ENCODE measurements around the gene XPR1.

GRCh38 chr1:180937624-180938225, 305.9 kb downstream of the XPR1 start:
- TF ChIP-seq POLR2A (IDR thresholded peaks at IDR 0.05; ENCODE audit: extremely low read depth, insufficient read length) (no peak), MYC (IDR thresholded peaks at IDR 0.05; ENCODE audit: low read depth, low read length) (no peak)
- TF ChIP-seq, protein P1, sequence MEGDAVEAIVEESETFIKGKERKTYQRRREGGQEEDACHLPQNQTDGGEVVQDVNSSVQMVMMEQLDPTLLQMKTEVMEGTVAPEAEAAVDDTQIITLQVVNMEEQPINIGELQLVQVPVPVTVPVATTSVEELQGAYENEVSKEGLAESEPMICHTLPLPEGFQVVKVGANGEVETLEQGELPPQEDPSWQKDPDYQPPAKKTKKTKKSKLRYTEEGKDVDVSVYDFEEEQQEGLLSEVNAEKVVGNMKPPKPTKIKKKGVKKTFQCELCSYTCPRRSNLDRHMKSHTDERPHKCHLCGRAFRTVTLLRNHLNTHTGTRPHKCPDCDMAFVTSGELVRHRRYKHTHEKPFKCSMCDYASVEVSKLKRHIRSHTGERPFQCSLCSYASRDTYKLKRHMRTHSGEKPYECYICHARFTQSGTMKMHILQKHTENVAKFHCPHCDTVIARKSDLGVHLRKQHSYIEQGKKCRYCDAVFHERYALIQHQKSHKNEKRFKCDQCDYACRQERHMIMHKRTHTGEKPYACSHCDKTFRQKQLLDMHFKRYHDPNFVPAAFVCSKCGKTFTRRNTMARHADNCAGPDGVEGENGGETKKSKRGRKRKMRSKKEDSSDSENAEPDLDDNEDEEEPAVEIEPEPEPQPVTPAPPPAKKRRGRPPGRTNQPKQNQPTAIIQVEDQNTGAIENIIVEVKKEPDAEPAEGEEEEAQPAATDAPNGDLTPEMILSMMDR (IDR thresholded peaks at IDR 0.05; ENCODE audit: low read depth, low read length): no peak
- TF ChIP-seq, protein P2, sequence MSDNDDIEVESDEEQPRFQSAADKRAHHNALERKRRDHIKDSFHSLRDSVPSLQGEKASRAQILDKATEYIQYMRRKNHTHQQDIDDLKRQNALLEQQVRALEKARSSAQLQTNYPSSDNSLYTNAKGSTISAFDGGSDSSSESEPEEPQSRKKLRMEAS (IDR thresholded peaks at IDR 0.05; ENCODE audit: low read depth, low read length): no peak
